Mammary epithelial cell (primary cell): ENCODE results near the gene KTN1.

ENCODE experiments used
- CTCF ChIP-seq, 2 donors: IDR thresholded peaks in 1 of 2; conservative IDR thresholded peaks in 1 of 2; 2 replicates each; pipeline ENCODE4 v1.5.1; 2011 to 2012; ENCODE audit warnings: inconsistent platforms in 2 of 2, low read length in 2 of 2, mild to moderate bottlenecking in 2 of 2, control low read depth in 1 of 2, low read depth in 1 of 2; ENCODE audit not compliant: insufficient read depth in 1 of 2; ENCODE audit errors: extremely low read depth in 1 of 2
- EZH2 ChIP-seq: IDR thresholded peaks from 2 replicates; pipeline ENCODE4 v1.6.1; 2012; ENCODE audit warnings: low read length, inconsistent platforms, borderline replicate concordance

DNA sequence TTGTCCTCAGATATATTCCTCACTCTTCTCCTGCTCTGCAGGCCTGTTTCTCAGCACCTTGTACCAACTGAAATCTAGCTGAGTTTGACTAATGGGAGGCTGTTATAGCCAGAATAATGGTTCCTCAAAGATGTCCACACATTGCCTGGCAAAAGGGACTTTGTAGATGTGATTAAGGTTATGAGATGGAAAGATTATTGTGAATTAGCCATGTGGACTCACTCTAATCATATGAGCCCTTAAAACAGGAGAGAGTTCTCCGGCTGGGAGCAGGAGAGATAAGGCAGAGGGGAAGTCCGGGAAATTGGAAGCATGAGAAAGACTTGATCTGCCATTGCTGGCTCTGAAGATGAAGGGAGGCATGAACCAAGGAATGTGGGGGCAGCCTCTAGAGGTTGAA, 40.0 kb upstream of the KTN1 start:
- TF ChIP-seq EZH2 (no peak), CTCF (conservative IDR thresholded peaks at IDR 0.05 in 1 of 2, IDR thresholded peaks at IDR 0.05 in 1 of 2; ENCODE audit: extremely low read depth in 1 of 2, insufficient read depth in 1 of 2, low read depth in 1 of 2, low read length in 2 of 2) (no peak)
